Hepatocyte (in vitro differentiated cells): ENCODE results near the gene LEKR1.

Experiments used
- EZH2 ChIP-seq: fragments of 200-600 bp; sonication (generic); IDR thresholded peaks from 2 replicates; pipeline ENCODE4 v1.6.1; 2016; ENCODE audit warnings: antibody characterized with exemption, mild to moderate bottlenecking, borderline replicate concordance
- EZH2phosphoT487 ChIP-seq: fragments of 200-600 bp; sonication (generic); IDR thresholded peaks from one replicate; pipeline ENCODE4 v1.6.1; 2018; ENCODE audit warnings: antibody characterized with exemption, mild to moderate bottlenecking, low read depth, moderate library complexity; ENCODE audit not compliant: unreplicated experiment, severe bottlenecking
- TF ChIP-seq, protein P1 (sequence below): fragments of 200-600 bp; sonication (generic); IDR thresholded peaks from 2 replicates; pipeline ENCODE4 v1.5.1; 2016; ENCODE audit warnings: antibody characterized with exemption, mild to moderate bottlenecking; ENCODE audit not compliant: poor library complexity

DNA sequence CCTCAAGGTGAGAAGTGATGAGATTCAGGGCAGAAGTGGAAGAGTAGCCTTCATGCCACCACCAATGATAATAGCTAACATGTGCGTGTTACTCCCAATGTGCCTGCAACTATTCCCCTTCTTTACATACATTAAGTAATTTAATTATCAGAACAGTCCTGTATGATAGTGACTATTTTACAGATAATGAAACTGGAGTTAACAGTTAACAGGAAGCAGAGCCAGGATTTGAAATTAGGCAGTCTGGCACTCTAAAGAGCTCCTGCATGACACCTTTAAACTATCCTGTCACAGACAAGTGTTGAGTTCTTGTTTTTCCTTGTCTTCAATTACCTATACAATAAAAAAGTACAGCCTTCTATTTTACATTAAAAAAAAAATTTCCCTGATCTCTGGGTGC lies 148.8 kb downstream of the LEKR1 start:
- TF ChIP-seq, protein P1, sequence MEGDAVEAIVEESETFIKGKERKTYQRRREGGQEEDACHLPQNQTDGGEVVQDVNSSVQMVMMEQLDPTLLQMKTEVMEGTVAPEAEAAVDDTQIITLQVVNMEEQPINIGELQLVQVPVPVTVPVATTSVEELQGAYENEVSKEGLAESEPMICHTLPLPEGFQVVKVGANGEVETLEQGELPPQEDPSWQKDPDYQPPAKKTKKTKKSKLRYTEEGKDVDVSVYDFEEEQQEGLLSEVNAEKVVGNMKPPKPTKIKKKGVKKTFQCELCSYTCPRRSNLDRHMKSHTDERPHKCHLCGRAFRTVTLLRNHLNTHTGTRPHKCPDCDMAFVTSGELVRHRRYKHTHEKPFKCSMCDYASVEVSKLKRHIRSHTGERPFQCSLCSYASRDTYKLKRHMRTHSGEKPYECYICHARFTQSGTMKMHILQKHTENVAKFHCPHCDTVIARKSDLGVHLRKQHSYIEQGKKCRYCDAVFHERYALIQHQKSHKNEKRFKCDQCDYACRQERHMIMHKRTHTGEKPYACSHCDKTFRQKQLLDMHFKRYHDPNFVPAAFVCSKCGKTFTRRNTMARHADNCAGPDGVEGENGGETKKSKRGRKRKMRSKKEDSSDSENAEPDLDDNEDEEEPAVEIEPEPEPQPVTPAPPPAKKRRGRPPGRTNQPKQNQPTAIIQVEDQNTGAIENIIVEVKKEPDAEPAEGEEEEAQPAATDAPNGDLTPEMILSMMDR: no peak
- TF ChIP-seq EZH2: no peak
- no peak for TF ChIP-seq EZH2phosphoT487
